Left lung (tissue), 10 donors: Measurements from ENCODE around the gene ITGA8. TPM values are rescaled to one million over a fixed set of nuclear protein-coding genes. Genes with fewer than 3 reads are reported as not detected.

ENCODE experiments used
- ATAC-seq: fragments of 200-7000 bp; cut with Tn5 transposase; one replicate; pipeline ENCODE4 v1.9.1; 2020; ENCODE audit warnings: moderate library complexity
- DNase-seq, 4 donors: peaks; one replicate each; pipeline ENCODE4 v3.0.0-alpha.2; 2013 to 2020
- H3K27ac ChIP-seq, 2 donors: fragments of 200-600 bp; sonication (generic) in 1 of 2; one replicate each; pipeline versions ENCODE4 v1.5.0 to v1.8.0; 2020 to 2021
- H3K27me3 ChIP-seq, 2 donors: fragments of 200-600 bp; sonication (generic) in 1 of 2; one replicate each; pipeline versions ENCODE4 v1.5.0 to v1.8.0; 2020 to 2021
- H3K36me3 ChIP-seq, 2 donors: fragments of 200-600 bp; sonication (generic) in 1 of 2; one replicate each; pipeline versions ENCODE4 v1.5.0 to v1.8.0; 2020 to 2021
- H3K4me1 ChIP-seq, 2 donors: fragments of 200-600 bp; one replicate each; pipeline ENCODE4 v1.8.0; 2021
- H3K4me3 ChIP-seq, 2 donors: fragments of 200-600 bp; sonication (generic) in 1 of 2; one replicate each; pipeline versions ENCODE4 v1.5.0 to v1.8.0; 2020 to 2021; ENCODE audit warnings: mild to moderate bottlenecking in 1 of 2
- H3K9me3 ChIP-seq, 2 donors: fragments of 200-600 bp; sonication (generic) in 1 of 2; one replicate each; pipeline versions ENCODE4 v1.5.0 to v1.8.0; 2020 to 2021
- intact Hi-C, 2 donors: fragments of 100-400 bp; cut with DNase I; formaldehyde crosslinking; loops; one replicate each; pipeline versions ENCODE4 v1.11.2 to v1.14.2; 2022
- polyA plus RNA-seq, 6 donors: library from polyadenylated mRNA; unstranded; fragments of 120-200 nt; gene quantifications; one replicate each; pipeline ENCODE4 v1.2.1, GENCODE V29; 2013; ENCODE audit not compliant: insufficient read length in 6 of 6
- total RNA-seq, 2 donors: library from RNA; stranded (reverse); fragmentation: NEBNext Ultra II Directional; extraction: Animal tissue kit (Norgen Biotek cat#: 25700); gene quantifications; one replicate each; pipeline ENCODE4 v1.2.1, GENCODE V29; 2021
- TF ChIP-seq, protein P1 (sequence below), 2 donors: fragments of 200-600 bp; sonication (generic) in 1 of 2; IDR thresholded peaks; one replicate each; pipeline versions ENCODE4 v1.5.0 to v1.8.0; 2021; ENCODE audit warnings: antibody characterized with exemption in 2 of 2
- donor health status: DM: no; HTN: yes; CAD: no.
- donor health status: DM: no; HTN: no; CAD: no.

The ITGA8 gene
- total and polyA plus RNA-seq, 8 donors = 23.7 to 83.3 (median 67.3) TPM

DNA sequence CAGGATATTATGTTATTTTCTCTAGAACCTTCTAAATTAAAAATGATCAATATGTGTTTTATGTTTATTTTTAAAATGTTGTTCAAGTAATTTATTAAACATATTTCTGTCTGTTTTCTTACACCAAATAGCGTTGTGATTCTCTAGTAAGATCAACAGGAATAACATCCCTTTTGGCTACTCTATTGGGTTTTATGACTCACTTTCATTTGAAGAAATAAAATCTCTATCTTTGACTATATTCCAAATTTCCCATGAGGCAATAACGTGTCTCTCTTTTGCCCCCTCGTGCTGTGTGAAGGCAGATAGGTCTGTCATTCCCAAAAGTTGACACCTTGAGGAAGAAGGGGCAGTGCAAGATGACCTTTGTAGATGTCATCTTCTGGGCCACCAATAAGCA, 40.9 kb downstream of the ITGA8 start:
- no peak for DNase-seq

DNA sequence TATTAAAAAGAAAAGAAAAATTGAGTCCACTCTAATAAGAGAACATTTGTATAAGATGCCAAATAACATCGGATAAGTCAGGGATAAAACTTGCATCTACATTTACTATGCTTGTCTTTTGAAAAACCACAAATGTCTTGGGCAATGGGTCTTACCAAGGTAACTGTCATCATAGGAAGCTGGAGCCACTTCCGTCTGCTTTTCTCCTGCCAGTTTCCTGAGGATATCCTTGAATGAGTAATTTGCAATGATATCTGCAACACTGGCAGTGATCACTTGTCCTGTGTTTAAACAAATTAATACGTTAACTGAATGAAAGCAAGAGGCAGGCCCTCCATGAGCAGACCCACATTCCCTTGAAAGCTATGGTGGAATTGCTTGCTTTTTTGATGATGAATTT, 47.3 kb downstream of the ITGA8 start:
- Histone ChIP-seq H3K36me3 (no peaks in the 10 kb centered on the region), H3K4me1 (peaks cover 0 to 4% of the 10 kb centered on the region in 2 donors), H3K27ac (peak overlapping the region in 1 of 2 donors; percentile 37), H3K27me3 (no peaks in the 10 kb centered on the region), H3K9me3 (no peaks in the 10 kb centered on the region), H3K4me3 (no peak overlapping the region)
- DNase-seq (no peak), ATAC-seq (no peak)
- intact Hi-C loops = no loop called here
- TF ChIP-seq, protein P1, sequence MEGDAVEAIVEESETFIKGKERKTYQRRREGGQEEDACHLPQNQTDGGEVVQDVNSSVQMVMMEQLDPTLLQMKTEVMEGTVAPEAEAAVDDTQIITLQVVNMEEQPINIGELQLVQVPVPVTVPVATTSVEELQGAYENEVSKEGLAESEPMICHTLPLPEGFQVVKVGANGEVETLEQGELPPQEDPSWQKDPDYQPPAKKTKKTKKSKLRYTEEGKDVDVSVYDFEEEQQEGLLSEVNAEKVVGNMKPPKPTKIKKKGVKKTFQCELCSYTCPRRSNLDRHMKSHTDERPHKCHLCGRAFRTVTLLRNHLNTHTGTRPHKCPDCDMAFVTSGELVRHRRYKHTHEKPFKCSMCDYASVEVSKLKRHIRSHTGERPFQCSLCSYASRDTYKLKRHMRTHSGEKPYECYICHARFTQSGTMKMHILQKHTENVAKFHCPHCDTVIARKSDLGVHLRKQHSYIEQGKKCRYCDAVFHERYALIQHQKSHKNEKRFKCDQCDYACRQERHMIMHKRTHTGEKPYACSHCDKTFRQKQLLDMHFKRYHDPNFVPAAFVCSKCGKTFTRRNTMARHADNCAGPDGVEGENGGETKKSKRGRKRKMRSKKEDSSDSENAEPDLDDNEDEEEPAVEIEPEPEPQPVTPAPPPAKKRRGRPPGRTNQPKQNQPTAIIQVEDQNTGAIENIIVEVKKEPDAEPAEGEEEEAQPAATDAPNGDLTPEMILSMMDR (IDR thresholded peaks at IDR 0.05) = no peak

More for the DNA sequence above, 40.9 kb downstream of the ITGA8 start:
- H3K36me3 ChIP-seq = no peaks in the 10 kb centered on the region
- H3K27ac ChIP-seq = no peak overlapping the region
- intact Hi-C loops = no loop called here
- H3K9me3 ChIP-seq = no peaks in the 10 kb centered on the region
- no peak overlapping the region for H3K4me3 ChIP-seq
- ATAC-seq = no peak
- TF ChIP-seq, protein P1 (IDR thresholded peaks at IDR 0.05) = no peak
- no peaks in the 10 kb centered on the region for H3K27me3 ChIP-seq
- no peaks in the 10 kb centered on the region for H3K4me1 ChIP-seq

DNA sequence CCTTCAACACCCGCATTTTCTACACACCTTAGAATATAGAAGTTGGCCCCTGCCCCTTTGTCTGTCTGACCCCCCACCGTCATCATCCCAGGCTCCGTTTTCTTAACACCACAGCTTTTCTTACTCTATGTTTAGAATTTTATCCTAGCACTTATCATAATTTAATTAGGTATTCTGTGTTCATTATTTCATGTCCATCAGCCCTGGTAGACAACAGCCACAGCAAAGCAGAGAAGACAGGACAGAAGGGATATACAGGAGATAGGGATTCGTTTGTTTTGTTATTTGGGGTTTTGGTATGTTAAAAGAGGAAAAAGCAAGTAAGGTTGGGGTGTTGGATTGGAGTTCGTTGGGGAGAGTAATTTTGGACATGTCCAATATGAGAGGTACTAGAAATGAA, 48.8 kb downstream of the ITGA8 start:
- Histone ChIP-seq H3K27ac (no peak overlapping the region), H3K9me3 (no peaks in the 10 kb centered on the region), H3K4me3 (no peak overlapping the region), H3K27me3 (no peaks in the 10 kb centered on the region), H3K4me1 (peaks cover 0 to 4% of the 10 kb centered on the region in 2 donors), H3K36me3 (no peaks in the 10 kb centered on the region)
- ATAC-seq = no peak
- intact Hi-C loops = no loop called here
- DNase-seq = no peak
- TF ChIP-seq, protein P1 (IDR thresholded peaks at IDR 0.05) = no peak

DNA sequence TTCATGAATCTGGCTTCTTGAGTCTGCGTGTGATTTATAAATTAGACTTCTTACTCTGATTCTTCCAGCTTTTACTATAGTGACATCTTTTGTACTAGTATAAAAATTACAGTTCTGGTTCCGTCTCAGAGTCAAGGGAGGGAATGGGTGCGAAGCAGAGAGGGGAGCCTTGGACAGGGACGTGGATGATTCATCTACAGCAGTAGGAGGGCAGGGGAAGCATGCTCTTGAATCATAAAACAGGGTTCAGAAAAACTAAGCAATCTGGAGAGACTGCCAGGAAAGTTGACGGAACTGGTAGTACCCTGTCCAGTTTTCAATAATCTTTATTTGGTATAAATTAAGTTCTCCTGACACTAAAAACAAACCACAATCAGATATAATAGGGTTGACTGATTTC, 58.1 kb downstream of the ITGA8 start:
- Histone ChIP-seq H3K9me3 (no peaks in the 10 kb centered on the region), H3K4me1 (peaks cover 0 to 12% of the 10 kb centered on the region in 2 donors), H3K4me3 (no peak overlapping the region), H3K27me3 (no peaks in the 10 kb centered on the region), H3K27ac (no peak overlapping the region), H3K36me3 (no peaks in the 10 kb centered on the region)
- TF ChIP-seq, protein P1 (IDR thresholded peaks at IDR 0.05) = no peak
- DNase-seq (no peak), ATAC-seq (peak; percentile 15)
- intact Hi-C loops = no loop called here

DNA sequence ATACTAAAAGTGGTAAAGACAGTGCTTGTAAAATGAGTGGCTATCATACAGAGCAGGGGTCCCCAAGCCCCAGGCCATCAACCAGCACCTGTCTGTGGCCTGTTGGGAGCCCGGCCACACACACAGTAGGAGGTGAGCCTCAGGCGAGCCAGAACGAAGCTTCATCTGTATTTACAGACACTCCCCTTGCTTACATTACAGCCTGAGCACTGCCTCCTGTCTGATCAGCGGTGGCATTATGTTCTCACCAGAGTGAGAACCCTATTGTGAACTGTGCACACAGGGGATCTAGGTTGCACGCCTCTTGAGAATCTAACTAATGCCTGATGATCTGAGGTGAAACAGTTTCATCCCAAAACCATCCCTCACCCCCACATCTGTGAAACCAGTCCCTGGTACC, 58.7 kb downstream of the ITGA8 start:
- DNase-seq = no peak
- intact Hi-C loops = no loop called here
- no peaks in the 10 kb centered on the region for H3K36me3 ChIP-seq
- H3K4me1 ChIP-seq = peaks cover 0 to 12% of the 10 kb centered on the region in 2 donors
- H3K27me3 ChIP-seq = no peaks in the 10 kb centered on the region
- H3K4me3 ChIP-seq = no peak overlapping the region
- ATAC-seq = no peak
- H3K27ac ChIP-seq = no peak overlapping the region
- TF ChIP-seq, protein P1 (IDR thresholded peaks at IDR 0.05) = no peak
- no peaks in the 10 kb centered on the region for H3K9me3 ChIP-seq
